CD14-positive monocyte (primary cell): ENCODE results near the gene RASSF4. TPM values are rescaled to one million over a fixed set of nuclear protein-coding genes. Genes with fewer than 3 reads are reported as not detected.

ENCODE experiments used
- DNase-seq, 3 donors: peaks; one replicate each; pipeline ENCODE4 v3.0.0-alpha.2; 2011 to 2022
- H2AFZ ChIP-seq: 2 replicates; pipeline ENCODE4 v1.6.0; 2012; ENCODE audit warnings: mild to moderate bottlenecking, low read depth, low read length, inconsistent platforms; ENCODE audit not compliant: insufficient read depth, poor library complexity, severe bottlenecking
- H3K27ac ChIP-seq, 2 donors: 1 replicate in 1 of 2; 2 replicates in 1 of 2; pipeline ENCODE4 v1.5.1; 2012 to 2013; ENCODE audit warnings: low read length in 2 of 2, control low read depth in 1 of 2, inconsistent platforms in 1 of 2, low read depth in 1 of 2, mild to moderate bottlenecking in 1 of 2
- H3K27me3 ChIP-seq, 2 donors: one replicate each; pipeline versions ENCODE4 v1.6.0 to v1.6.1; 2011 to 2013; ENCODE audit warnings: low read length in 2 of 2; ENCODE audit not compliant: control insufficient read depth in 2 of 2, insufficient read depth in 2 of 2
- H3K36me3 ChIP-seq, 2 donors: replicated peaks in 1 of 2; 1 replicate in 1 of 2; 2 replicates in 1 of 2; pipeline versions ENCODE4 v1.5.1 to v1.6.1; 2012 to 2013; ENCODE audit warnings: low read length in 2 of 2, control low read depth in 1 of 2, inconsistent platforms in 1 of 2, mild to moderate bottlenecking in 1 of 2; ENCODE audit not compliant: insufficient read depth in 2 of 2, control insufficient read depth in 1 of 2
- H3K4me1 ChIP-seq, 2 donors: 1 replicate in 1 of 2; 2 replicates in 1 of 2; pipeline versions ENCODE4 v1.5.1 to v1.6.1; 2012 to 2013; ENCODE audit warnings: low read length in 2 of 2, control low read depth in 1 of 2, inconsistent platforms in 1 of 2, mild to moderate bottlenecking in 1 of 2, moderate library complexity in 1 of 2; ENCODE audit not compliant: insufficient read depth in 2 of 2, control insufficient read depth in 1 of 2
- H3K4me2 ChIP-seq: replicated peaks from 2 replicates; pipeline ENCODE3; 2012; ENCODE audit warnings: low read length, moderate library complexity, mild to moderate bottlenecking; ENCODE audit not compliant: poor library complexity, severe bottlenecking; ENCODE audit errors: extremely low read depth
- H3K4me3 ChIP-seq, 3 experiments: fragments of 200-600 bp in 1 of 3; sonication (generic) in 1 of 3; replicated peaks in 1 of 3; 1 replicate in 2 of 3; 2 replicates in 1 of 3; pipeline ENCODE4 v1.5.1; 2011 to 2013; ENCODE audit warnings: low read length in 3 of 3, mild to moderate bottlenecking in 3 of 3, control low read depth in 2 of 3, low read depth in 2 of 3, inconsistent platforms in 1 of 3, moderate library complexity in 1 of 3
- H3K79me2 ChIP-seq: 2 replicates; pipeline ENCODE4 v1.6.0; 2012; ENCODE audit warnings: mild to moderate bottlenecking, control low read depth, inconsistent platforms, low read length, moderate library complexity; ENCODE audit not compliant: insufficient read depth
- H3K9ac ChIP-seq: 2 replicates; pipeline ENCODE4 v1.6.0; 2017; ENCODE audit warnings: low read length, mild to moderate bottlenecking; ENCODE audit not compliant: insufficient read depth, poor library complexity, severe bottlenecking
- H3K9me3 ChIP-seq, 2 donors: replicated peaks in 1 of 2; 1 replicate in 1 of 2; 2 replicates in 1 of 2; pipeline versions ENCODE4 v1.5.1 to v1.6.1; 2012 to 2013; ENCODE audit warnings: low read length in 2 of 2, control low read depth in 1 of 2; ENCODE audit not compliant: control insufficient read depth in 1 of 2, insufficient read depth in 1 of 2
- H4K20me1 ChIP-seq: 2 replicates; pipeline ENCODE4 v1.6.0; 2012; ENCODE audit warnings: mild to moderate bottlenecking, low read length, control low read depth, moderate library complexity; ENCODE audit not compliant: insufficient read depth
- H3K27ac Mint-ChIP-seq, 7 donors: one replicate each; pipeline ENCODE4 v1.8.0; 2020; ENCODE audit warnings: mild to moderate bottlenecking in 7 of 7, mixed read lengths in 7 of 7, moderate library complexity in 6 of 7, inconsistent platforms in 2 of 7
- H3K27me3 Mint-ChIP-seq, 3 donors: one replicate each; pipeline ENCODE4 v1.8.0; 2021 to 2022; ENCODE audit warnings: low read depth in 3 of 3, mild to moderate bottlenecking in 3 of 3, mixed read lengths in 3 of 3, moderate library complexity in 3 of 3, inconsistent platforms in 1 of 3
- H3K36me3 Mint-ChIP-seq, 2 donors: one replicate each; pipeline ENCODE4 v1.8.0; 2020; ENCODE audit warnings: mixed read lengths in 2 of 2, inconsistent platforms in 1 of 2, mild to moderate bottlenecking in 1 of 2
- H3K4me1 Mint-ChIP-seq: one replicate; pipeline ENCODE4 v1.8.0; 2020; ENCODE audit warnings: mild to moderate bottlenecking, mixed read lengths
- H3K4me3 Mint-ChIP-seq, 2 donors: one replicate each; pipeline ENCODE4 v1.8.0; 2020; ENCODE audit warnings: mild to moderate bottlenecking in 2 of 2, mixed read lengths in 2 of 2, moderate library complexity in 1 of 2
- H3K9me3 Mint-ChIP-seq, 7 donors: one replicate each; pipeline ENCODE4 v1.8.0; 2020 to 2022; ENCODE audit warnings: mixed read lengths in 7 of 7, mild to moderate bottlenecking in 6 of 7, moderate library complexity in 6 of 7, inconsistent platforms in 2 of 7
- WGBS: methylation state at CpG from one replicate; pipeline ENCODE4 v1.1.5; 2013; ENCODE audit warnings: missing lambda C conversion rate; ENCODE audit not compliant: insufficient coverage; 5-methylcytosine and 5-hydroxymethylcytosine counted together
- intact Hi-C, 2 donors: fragments of 100-400 bp; cut with micrococcal nuclease; formaldehyde crosslinking; loops; one replicate each; pipeline versions ENCODE4 v1.15.0 to v1.15.1; 2023
- polyA plus RNA-seq, 3 donors: library from polyadenylated mRNA; depleted of rRNA in 1 of 3; unstranded in 2 of 3; stranded (reverse) in 1 of 3; fragments of 300-500 nt in 2 of 3; fragments of >200 nt in 1 of 3; fragmentation: Illumina TruSeq in 2 of 3; gene quantifications; 1 replicate in 2 of 3; 2 replicates in 1 of 3; pipeline ENCODE4 v1.2.3, GENCODE V29; 2012 to 2021
- TF ChIP-seq, protein P1 (sequence below): fragments of 200-600 bp; IDR thresholded peaks from one replicate; pipeline ENCODE4 v1.8.0; 2022; ENCODE audit warnings: antibody characterized with exemption, mild to moderate bottlenecking

RASSF4 gene
- polyA plus RNA-seq, 3 donors = 117 to 290 (median 120) TPM

DNA sequence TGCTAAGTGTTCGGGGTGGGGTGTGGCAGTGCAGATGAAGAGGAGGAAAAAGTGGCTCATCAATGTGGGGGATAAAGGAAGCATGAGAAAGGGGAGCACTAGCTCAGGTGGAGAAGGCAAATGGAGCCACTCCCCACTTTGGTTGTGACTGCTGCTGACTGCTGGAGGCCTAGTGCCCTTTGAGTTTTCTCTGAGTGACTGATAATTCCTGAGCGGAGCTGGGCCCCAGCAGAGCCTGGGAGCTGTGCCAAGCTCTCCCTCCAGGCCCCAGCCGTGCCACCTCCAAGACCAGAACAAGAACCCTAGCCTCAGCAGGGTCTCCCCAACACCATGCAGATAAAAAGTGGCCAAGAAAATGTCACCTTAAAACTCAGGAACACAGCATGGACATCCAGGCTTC, 9.7 kb upstream of the RASSF4 start:
- H3K4me2 ChIP-seq = no peak overlapping the region
- Mint-ChIP-seq H3K4me3 (no peak overlapping the region), H3K36me3 (peaks cover 36 to 41% of the 10 kb centered on the region in 2 donors), H3K27me3 (peaks cover 0 to 4% (median 0%) of the 10 kb centered on the region in 3 donors), H3K9me3 (peaks cover 0 to 2% (median 0%) of the 10 kb centered on the region in 7 donors), H3K27ac (peak overlapping the region; percentile 72 to 93 (median 83)), H3K4me1 (peaks cover 68% of the 10 kb centered on the region)
- no peaks in the 10 kb centered on the region for H3K27me3 ChIP-seq
- H3K9me3 ChIP-seq = no peaks in the 10 kb centered on the region
- H2AFZ ChIP-seq = no peak overlapping the region
- peak overlapping the region; percentile 66 to 76 for H3K27ac ChIP-seq
- 90% methylated on average over 3 of the region's 3 CpGs for WGBS
- peaks cover 50% of the 10 kb centered on the region for H4K20me1 ChIP-seq
- no peak overlapping the region for H3K4me3 ChIP-seq
- peaks cover 53% of the 10 kb centered on the region for H3K79me2 ChIP-seq
- H3K36me3 ChIP-seq = peaks cover 6 to 40% of the 10 kb centered on the region in 2 donors
- TF ChIP-seq, protein P1, sequence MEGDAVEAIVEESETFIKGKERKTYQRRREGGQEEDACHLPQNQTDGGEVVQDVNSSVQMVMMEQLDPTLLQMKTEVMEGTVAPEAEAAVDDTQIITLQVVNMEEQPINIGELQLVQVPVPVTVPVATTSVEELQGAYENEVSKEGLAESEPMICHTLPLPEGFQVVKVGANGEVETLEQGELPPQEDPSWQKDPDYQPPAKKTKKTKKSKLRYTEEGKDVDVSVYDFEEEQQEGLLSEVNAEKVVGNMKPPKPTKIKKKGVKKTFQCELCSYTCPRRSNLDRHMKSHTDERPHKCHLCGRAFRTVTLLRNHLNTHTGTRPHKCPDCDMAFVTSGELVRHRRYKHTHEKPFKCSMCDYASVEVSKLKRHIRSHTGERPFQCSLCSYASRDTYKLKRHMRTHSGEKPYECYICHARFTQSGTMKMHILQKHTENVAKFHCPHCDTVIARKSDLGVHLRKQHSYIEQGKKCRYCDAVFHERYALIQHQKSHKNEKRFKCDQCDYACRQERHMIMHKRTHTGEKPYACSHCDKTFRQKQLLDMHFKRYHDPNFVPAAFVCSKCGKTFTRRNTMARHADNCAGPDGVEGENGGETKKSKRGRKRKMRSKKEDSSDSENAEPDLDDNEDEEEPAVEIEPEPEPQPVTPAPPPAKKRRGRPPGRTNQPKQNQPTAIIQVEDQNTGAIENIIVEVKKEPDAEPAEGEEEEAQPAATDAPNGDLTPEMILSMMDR = no peak
- no peak overlapping the region for H3K9ac ChIP-seq
- no peak for DNase-seq
- intact Hi-C loops = no loop called here
- peaks cover 52 to 59% of the 10 kb centered on the region in 2 donors for H3K4me1 ChIP-seq

DNA sequence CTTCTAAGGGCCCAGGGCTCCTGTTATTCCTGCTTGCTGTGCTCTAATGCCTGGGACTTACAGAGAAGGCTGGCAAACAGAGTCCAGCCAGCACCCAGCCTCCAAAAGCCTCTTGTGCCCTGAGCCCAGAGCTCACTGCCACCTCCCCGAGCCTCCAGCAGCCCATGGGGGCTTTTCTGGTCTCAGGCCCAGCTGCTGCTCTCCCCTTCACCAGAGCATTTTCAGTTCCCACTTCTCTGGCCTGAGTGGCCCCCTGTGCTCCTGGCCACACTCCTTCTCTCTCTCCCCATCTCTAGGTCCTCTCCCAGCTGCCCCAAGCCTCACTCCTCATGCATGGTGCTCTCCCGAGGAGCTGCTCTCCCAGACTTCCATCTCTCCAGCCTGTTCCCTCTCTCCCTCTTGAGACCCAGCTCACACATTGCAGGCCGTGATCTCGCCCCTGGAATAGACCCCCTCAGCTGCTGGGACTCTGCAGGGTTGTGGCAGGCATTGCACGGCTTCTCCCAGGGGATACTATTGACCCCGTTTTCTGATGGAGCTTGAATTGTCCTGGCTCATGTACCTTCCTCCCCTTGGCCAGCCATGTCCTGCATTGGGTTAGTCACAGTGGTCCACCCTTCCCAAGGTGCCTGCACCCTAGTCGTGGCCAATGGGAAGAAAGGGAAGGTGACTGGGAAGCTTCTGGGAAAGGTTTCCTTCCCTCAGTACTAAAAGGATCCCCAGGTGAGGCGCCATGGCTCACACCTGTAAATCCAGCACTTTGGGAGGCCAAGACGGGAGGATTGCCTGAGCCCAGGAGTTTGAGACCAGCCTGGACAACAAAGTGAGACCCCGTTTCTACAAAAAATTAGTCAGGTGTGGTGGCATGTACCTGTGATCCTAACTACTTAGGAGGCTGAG, 9.0 kb upstream of the RASSF4 start:
- intact Hi-C loops = no loop called here
- no peak overlapping the region for H3K4me3 ChIP-seq
- H3K27ac ChIP-seq = peak overlapping the region; percentile 66 to 76
- H4K20me1 ChIP-seq = peaks cover 54% of the 10 kb centered on the region
- no peak for DNase-seq
- no peaks in the 10 kb centered on the region for H3K27me3 ChIP-seq
- peaks cover 37 to 46% of the 10 kb centered on the region in 2 donors for H3K36me3 Mint-ChIP-seq
- peaks cover 6 to 45% of the 10 kb centered on the region in 2 donors for H3K36me3 ChIP-seq
- H3K4me2 ChIP-seq = no peak overlapping the region
- peaks cover 0 to 4% (median 0%) of the 10 kb centered on the region in 3 donors for H3K27me3 Mint-ChIP-seq
- H3K9ac ChIP-seq = no peak overlapping the region
- TF ChIP-seq, protein P1 = no peak
- no peaks in the 10 kb centered on the region for H3K9me3 ChIP-seq
- H3K27ac Mint-ChIP-seq = peak overlapping the region in 6 of 7 donors; percentile 61 to 92 (median 83)
- H3K79me2 ChIP-seq = peaks cover 60% of the 10 kb centered on the region
- peaks cover 52 to 61% of the 10 kb centered on the region in 2 donors for H3K4me1 ChIP-seq
- H3K4me3 Mint-ChIP-seq = no peak overlapping the region
- no peak overlapping the region for H2AFZ ChIP-seq
- H3K4me1 Mint-ChIP-seq = peaks cover 70% of the 10 kb centered on the region
- 77% methylated on average over 5 of the region's 10 CpGs for WGBS
- H3K9me3 Mint-ChIP-seq = no peaks in the 10 kb centered on the region
